Measurements from ENCODE around the gene KIF22. TPM values are rescaled to one million over a fixed set of nuclear protein-coding genes. Genes with fewer than 3 reads are reported as not detected.

KIF22 gene
- total RNA-seq, 1 experiment from 2014 or later: 155 TPM

GRCh38 chr16:29744541-29745101, 45.9 kb upstream of the KIF22 start (continued):
- TF ChIP-seq FOSL1 (IDR thresholded peaks at IDR 0.05; ENCODE audit: low read depth) (no peak), CTCF (IDR thresholded peaks at IDR 0.05 in 2 of 3, conservative IDR thresholded peaks at IDR 0.05 in 1 of 3; ENCODE audit: borderline replicate concordance in 1 of 3, insufficient read depth in 1 of 3, low read depth in 2 of 3, low read length in 2 of 3) (no peak), SRF (IDR thresholded peaks at IDR 0.05; ENCODE audit: low read depth) (no peak), ZBTB33 (IDR thresholded peaks at IDR 0.05; ENCODE audit: extremely low read depth, insufficient replicate concordance, low read length) (no peak), POLR2A (IDR thresholded peaks at IDR 0.05; ENCODE audit: borderline replicate concordance, extremely low read depth, insufficient read depth, insufficient read length) (no peak), EGR1 (IDR thresholded peaks at IDR 0.05; ENCODE audit: low read depth) (no peak)

- Histone ChIP-seq H3K27ac (ENCODE audit: low read depth, low read length) (no peak overlapping the region), H3K9ac (ENCODE audit: low read length) (no peak overlapping the region), H3K4me1 (ENCODE audit: control insufficient read depth in 1 of 2, insufficient read depth in 2 of 2, low read length in 2 of 2) (no peaks in the 10 kb centered on the region), H3K4me3 (replicated peaks in 1 of 2; ENCODE audit: low read depth in 1 of 2, low read length in 2 of 2) (no peak overlapping the region), H3K27me3 (ENCODE audit: insufficient read depth, low read length) (no peaks in the 10 kb centered on the region), H4K20me1 (ENCODE audit: insufficient read depth) (no peaks in the 10 kb centered on the region), H3K9me2 (ENCODE audit: insufficient read depth) (no peaks in the 10 kb centered on the region), H3K36me3 (ENCODE audit: control insufficient read depth in 1 of 2, insufficient read depth in 2 of 2, low read length in 2 of 2) (no peaks in the 10 kb centered on the region), H3K4me2 (ENCODE audit: low read length) (no peak overlapping the region), H3K79me2 (ENCODE audit: insufficient read depth, low read length) (no peaks in the 10 kb centered on the region), H3K9me3 (ENCODE audit: control insufficient read depth in 1 of 2, insufficient read depth in 1 of 2, low read depth in 1 of 2, low read length in 2 of 2) (no peaks in the 10 kb centered on the region), H2AFZ (ENCODE audit: low read depth, low read length, poor library complexity, severe bottlenecking) (no peak overlapping the region)
- DNase-seq (ENCODE audit: low read depth, low spot score): no peak
- intact Hi-C loops (cut with micrococcal nuclease): no loop called here
- no TSS peak for BruUV-seq (replicated peaks)
- RAD21 ChIA-PET (ENCODE audit: low non-redundant PET in 1 of 2, low total read pairs in 2 of 2, uncharacterized antibody in 2 of 2, unreplicated experiment in 2 of 2): no interaction called here
- TF ChIP-seq CBX3 (IDR thresholded peaks at IDR 0.05; ENCODE audit: low read depth) (no peak), ATF3 (IDR thresholded peaks at IDR 0.05) (no peak), EZH2phosphoT487 (IDR thresholded peaks at IDR 0.05; ENCODE audit: borderline replicate concordance) (no peak), ZBTB33 (IDR thresholded peaks at IDR 0.05; ENCODE audit: extremely low read depth, insufficient replicate concordance, low read length) (no peak), FOSL1 (IDR thresholded peaks at IDR 0.05; ENCODE audit: low read depth) (no peak), REST (IDR thresholded peaks at IDR 0.05; ENCODE audit: low read depth) (no peak), YY1 (IDR thresholded peaks at IDR 0.05; ENCODE audit: extremely low read depth, insufficient replicate concordance, low read depth, low read length) (no peak)
- no peak for ATAC-seq
- POLR2A ChIA-PET: no interaction called here
- CTCF ChIA-PET: no interaction called here
Observed at GRCh38 chr16:29745121-29745852, 45.3 kb upstream of the KIF22 start.
